NCI-H748 (cell line): ENCODE data around the gene BRCA2.
"Not testable (repeated sequence)": the region's sequence is repeated elsewhere in the genome, so short reads cannot be mapped to it uniquely, and the experiment has no call there.

ENCODE experiments used
- DNase-seq: peaks from one replicate; lab custom pipeline; 2025; ENCODE audit not compliant: unreplicated experiment; lab: John Stamatoyannopoulos, UW

Gene BRCA2

DNA sequence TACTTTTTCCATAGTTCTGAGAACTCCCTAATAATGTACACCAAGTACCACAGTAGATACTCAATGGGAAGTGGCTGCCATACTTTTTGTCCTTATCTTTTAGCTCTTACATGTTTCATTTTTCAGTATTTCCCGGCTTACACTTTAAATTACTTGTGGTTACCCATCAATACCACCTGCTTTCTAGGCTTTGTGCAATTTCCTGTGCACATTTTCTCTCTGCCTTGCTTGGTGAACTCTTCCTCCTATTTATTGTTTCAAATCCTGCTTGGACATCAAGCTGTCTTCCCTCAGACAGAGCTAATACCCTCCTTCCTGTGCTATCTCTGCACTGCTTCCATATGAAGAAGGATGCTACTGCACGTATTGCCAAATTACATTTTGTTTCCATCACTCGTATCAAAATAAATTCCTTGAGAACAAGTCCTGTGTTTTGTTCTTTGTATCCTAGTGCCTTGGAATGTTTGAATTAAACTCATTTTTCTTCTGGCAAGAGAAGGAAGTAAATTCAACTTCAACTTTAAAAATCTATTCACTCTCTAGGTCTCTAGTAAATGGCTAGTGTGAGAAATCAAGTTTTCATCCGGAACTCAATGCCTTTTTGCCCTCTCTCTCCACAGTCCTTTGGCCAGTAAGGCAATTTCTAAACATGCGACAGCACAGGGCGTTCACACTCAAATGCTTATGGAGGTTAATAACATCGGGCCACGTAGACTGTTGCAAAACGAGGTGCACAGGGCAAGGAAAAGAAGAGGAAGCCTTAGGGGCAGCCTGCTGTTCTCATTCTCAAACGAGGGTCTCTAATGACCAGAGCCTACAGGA, 5.8 kb upstream of the BRCA2 start:
- peak; percentile 74 for DNase-seq

- DNase-seq = peak; percentile 75
These were observed 5.1 kb upstream of the BRCA2 start for GRCh38 chr13:32310134-32310706.

DNA sequence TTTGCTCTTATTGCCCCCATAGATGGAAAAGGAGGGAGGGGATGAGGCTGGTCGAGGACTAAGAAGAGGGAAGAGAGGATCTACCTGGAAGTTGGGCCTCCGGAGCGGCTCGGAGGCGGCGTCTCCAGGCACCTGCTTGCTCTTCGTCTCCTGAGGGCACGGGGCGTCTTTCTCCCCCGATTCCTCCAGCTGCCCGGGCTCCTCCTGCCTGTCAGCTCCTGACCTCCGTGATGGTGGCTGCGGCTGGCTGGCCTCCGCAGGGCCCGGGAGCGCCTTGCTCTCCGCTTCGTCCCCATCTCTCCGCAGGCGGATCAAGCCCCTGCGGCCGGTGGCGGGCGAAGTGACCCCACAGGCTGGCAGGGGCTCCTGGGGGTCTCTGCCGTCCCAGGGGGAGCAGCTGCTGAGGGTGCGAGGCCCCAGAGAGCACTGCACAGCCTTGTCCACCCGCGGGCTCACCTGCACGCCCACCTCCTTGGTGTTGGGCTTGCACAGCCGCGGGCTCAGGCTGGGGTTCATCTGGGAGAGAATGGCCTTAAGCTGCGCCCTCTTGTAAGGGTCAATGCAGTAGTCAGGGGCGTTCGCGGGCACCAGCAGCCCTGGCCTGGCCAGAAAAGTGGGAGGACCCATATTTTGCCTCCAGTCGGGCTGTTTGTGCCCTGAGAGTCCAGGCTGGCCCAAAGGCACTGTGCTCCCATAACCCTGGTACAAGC, 4.0 kb upstream of the BRCA2 start:
- DNase-seq = no peak

- peak; percentile 75 for DNase-seq
These were observed 754 bp upstream of the BRCA2 start for GRCh38 chr13:32314271-32315237.

DNA sequence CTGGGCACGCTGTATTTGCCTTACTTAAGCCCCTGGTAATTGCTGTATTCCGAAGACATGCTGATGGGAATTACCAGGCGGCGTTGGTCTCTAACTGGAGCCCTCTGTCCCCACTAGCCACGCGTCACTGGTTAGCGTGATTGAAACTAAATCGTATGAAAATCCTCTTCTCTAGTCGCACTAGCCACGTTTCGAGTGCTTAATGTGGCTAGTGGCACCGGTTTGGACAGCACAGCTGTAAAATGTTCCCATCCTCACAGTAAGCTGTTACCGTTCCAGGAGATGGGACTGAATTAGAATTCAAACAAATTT, 676 bp downstream of the BRCA2 start:
- peak; percentile 94 for DNase-seq

- DNase-seq = peak; percentile 42
These were observed 1.2 kb downstream of the BRCA2 start for GRCh38 chr13:32316501-32316900.

- no peak for DNase-seq
These were observed 2.6 kb downstream of the BRCA2 start for GRCh38 chr13:32317716-32318465.

GRCh38 chr13:32320528-32320927, 5.2 kb downstream of the BRCA2 start:
- DNase-seq = peak; percentile 90

DNA sequence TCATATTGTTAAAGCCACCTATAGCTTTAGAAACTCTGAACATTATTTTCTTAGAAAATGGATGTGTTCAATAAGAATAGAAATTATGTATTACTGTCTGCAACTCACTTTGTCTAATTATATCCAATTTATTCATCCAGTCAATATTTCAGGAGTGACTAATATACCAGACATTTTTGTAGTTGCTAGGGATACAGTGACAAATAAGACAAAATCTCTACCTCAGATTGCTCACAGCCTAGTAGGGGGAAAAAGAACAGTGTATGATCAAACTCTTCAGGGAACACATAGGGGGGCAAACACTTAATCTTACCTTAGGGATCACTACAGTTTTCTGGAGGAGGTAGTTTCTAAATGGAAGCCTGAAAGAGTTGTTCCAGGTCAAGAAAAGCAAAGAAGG, 8.6 kb downstream of the BRCA2 start:
- no peak for DNase-seq

DNA sequence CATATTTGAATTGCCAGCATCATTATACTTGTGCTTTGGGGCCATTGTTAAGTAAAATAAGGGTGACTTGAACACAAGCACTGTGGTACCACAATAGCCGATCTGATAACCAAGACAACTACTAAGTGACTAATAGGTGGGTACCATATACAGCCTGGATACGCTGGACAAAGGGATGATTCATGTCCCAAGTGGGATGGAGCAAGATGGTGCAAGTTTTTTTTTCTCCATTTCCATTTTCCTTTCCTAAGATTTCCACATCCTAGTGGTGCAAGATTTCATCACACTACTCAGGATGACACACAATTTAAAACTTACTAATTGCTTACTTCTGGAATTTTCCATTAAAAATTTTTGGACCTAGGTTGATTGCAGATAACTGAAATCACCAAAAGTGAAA, 15.1 kb downstream of the BRCA2 start:
- DNase-seq = no peak

DNA sequence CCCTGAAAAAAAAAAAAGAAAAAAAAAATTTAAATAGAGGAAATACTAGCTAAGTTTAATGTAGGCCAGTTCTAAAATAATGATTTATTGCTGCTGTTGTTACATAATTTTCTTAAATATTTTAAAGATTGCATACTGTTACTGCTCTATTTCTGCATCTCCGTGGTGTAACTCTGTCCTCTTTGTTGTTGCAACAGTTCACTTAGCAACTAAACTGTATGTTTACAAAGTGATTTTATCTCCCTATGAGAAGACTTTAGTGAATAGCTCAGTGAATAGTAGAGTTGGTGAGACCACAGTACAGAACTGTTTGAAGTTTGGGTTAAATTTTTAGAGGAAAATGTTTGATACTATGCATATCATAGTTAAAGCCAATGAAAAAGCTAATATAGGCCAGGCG, 19.4 kb downstream of the BRCA2 start:
- DNase-seq = no peak

DNA sequence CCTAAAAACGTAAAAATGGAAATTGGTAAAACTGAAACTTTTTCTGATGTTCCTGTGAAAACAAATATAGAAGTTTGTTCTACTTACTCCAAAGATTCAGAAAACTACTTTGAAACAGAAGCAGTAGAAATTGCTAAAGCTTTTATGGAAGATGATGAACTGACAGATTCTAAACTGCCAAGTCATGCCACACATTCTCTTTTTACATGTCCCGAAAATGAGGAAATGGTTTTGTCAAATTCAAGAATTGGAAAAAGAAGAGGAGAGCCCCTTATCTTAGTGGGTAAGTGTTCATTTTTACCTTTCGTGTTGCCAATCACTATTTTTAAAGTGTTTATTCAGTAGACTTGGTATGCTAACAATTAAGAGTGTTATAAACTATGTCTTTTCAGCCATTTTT, 25.6 kb downstream of the BRCA2 start:
- no peak for DNase-seq

- DNase-seq = no peak
These were observed 32.3 kb downstream of the BRCA2 start for GRCh38 chr13:32347651-32348050.

GRCh38 chr13:32350839-32351441, 35.6 kb downstream of the BRCA2 start:
- DNase-seq = not testable (repeated sequence)

DNA sequence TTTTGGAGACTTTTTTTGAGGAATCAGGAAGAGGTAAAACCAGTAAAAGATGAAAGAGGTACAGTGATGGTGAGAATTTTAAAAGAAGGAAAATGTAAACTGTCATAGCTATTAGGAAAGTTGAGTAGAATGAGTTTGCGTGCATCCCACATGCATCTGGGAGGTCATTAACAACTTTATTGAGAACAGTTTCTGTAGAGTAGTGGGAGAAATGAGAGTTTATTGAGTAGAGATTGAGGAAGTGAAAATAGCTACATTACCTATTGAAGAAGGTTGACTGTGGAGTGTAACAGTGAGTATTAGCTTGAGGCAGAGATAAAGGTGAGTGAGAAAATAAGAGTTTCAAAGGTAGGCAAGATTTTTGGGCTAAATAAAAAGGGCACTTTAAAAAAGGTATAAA, 38.7 kb downstream of the BRCA2 start:
- DNase-seq = no peak

GRCh38 chr13:32355935-32356334, 40.6 kb downstream of the BRCA2 start:
- DNase-seq = not testable (repeated sequence)

DNA sequence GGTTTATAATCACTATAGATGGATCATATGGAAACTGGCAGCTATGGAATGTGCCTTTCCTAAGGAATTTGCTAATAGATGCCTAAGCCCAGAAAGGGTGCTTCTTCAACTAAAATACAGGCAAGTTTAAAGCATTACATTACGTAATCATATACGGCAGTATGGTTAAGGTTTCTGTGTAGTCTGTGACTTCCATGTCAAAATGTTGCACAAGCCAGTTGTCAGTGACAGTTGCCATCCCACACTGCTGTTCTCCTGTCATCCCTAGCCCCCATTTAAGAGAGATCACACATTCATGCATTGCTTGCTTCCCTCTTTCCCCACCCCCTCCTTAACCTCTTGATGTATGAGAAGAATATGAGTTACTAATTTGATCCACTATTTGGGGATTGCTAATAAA, 47.3 kb downstream of the BRCA2 start:
- DNase-seq = no peak

DNA sequence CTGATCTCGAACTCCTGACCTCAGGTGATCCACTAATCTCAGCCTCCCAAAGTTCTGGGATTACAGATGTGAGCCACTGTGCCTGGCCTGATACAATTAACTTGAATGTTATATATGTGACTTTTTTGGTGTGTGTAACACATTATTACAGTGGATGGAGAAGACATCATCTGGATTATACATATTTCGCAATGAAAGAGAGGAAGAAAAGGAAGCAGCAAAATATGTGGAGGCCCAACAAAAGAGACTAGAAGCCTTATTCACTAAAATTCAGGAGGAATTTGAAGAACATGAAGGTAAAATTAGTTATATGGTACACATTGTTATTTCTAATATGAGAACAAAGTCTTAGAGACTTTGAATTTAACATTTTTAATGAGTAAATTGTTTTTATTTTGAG, 55.5 kb downstream of the BRCA2 start:
- DNase-seq = no peak

GRCh38 chr13:32376642-32377415, 61.5 kb downstream of the BRCA2 start:
- DNase-seq = no peak
